Activated naive CD4-positive, alpha-beta T cell (primary cell): ENCODE measurements around the gene GJC2.
"Not testable (repeated sequence)": the region's sequence is repeated elsewhere in the genome, so short reads cannot be mapped to it uniquely, and the experiment has no call there.

Experiments used
- DNase-seq, 4 experiments: peaks; one replicate each; lab custom pipeline; 2025; lab: John Stamatoyannopoulos, UW

The GJC2 gene

DNA sequence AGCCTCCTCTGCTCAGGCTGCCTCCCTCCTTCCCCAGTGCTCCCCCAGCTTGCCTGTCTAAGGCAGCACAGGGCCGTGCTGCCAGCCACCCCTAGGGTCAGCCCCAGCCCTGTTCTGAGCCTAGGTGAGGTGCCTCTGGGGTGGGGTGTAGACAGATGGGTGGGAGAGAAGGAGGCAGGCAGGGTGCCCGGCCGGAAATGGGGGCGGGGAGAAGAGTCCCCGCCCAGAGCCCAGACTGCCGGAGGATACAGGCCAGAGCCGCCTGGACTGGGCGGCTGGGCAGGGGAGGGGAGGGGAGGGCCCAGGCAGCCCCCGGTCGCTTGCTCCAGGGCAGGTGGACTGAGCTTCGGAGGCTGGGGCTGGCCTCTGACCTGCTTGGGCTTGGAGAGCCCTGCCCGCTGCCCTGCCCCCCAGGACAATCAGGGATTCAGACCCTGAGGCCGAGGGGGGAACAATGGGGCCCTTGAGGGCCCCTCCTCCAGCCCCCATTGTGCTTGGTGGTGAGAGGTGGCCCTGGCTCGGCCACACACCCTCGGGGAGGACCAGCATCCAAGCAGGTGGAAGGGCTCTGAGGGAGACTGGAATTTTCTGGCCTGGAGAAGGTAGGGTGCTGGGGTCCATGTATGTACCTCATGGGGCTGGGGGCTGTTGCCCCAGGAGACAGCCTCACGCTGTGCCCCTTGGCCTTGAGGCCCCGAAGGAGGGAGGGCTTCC, at the start of gene GJC2:
Gene GJC2 (plus strand): TSS at position 525 of the 714 bp plus-strand sequence. CDS start 7,829 bp downstream, outside the sequence.
- DNase-seq = no peak

- DNase-seq = no peak
Observed at GRCh38 chr1:228100822-228101613, 48.7 kb upstream of the GJC2 start.

GRCh38 chr1:228101614-228101993, 48.1 kb upstream of the GJC2 start:
- no peak for DNase-seq

- peak in 3 of 4 experiments; percentile 26 to 54 (median 45) for DNase-seq
Observed at GRCh38 chr1:228101994-228102790, 47.5 kb upstream of the GJC2 start.

- peak; percentile 71 to 92 (median 88) for DNase-seq
Observed at GRCh38 chr1:228102791-228103620, 46.7 kb upstream of the GJC2 start, which contains the start of gene C1orf35. TSS of gene C1orf35 (minus strand) at chr1:228103325. CDS start at chr1:228103227, 98 bp downstream.

- no peak for DNase-seq
Observed at GRCh38 chr1:228104526-228105269, 45.0 kb upstream of the GJC2 start.

GRCh38 chr1:228105270-228105995, 44.3 kb upstream of the GJC2 start:
- no peak for DNase-seq

DNA sequence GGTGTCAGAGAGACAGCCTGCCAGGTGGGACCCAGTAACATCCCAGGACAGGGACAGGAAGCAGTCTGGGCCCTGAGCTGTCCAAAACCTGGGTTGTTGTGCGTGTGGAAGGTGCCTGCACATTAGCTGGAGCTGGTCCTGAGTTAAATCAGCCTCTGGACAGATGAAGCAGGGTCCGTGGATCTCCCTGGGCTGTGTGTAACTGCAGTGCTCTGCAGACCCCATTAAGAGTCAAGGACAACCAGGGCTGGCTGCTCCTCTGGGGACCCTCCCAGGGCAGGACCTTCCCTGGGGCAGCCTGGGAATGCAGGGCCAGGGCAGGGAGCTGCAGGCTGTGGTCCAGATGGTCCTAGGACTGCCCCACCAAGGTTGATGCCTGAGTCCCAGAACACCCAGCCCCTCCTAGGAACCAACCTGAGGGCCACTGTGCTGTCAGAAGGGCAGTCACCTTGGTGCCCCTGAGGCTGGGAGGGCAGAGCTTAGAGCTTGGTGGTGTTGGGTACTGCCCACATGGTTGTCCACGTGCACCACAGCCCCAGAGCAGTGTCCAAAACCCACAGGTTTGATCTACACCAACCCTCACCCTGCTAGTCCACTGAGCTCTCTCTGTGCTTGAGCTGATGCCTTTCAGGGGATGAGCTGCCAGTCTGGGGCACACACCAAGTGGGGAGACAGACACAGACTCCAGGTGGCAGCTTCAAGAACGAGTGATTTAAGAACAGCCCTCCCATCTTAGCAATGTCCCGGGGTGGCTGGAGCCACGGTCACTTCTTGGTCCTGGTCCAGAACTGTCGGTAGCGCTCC, 43.5 kb upstream of the GJC2 start:
- no peak for DNase-seq

GRCh38 chr1:228106800-228107054, 43.0 kb upstream of the GJC2 start:
- no peak for DNase-seq

- DNase-seq = no peak
Observed at GRCh38 chr1:228107636-228108035, 42.1 kb upstream of the GJC2 start.

- DNase-seq = no peak
Observed at GRCh38 chr1:228108055-228108690, 41.6 kb upstream of the GJC2 start.

DNA sequence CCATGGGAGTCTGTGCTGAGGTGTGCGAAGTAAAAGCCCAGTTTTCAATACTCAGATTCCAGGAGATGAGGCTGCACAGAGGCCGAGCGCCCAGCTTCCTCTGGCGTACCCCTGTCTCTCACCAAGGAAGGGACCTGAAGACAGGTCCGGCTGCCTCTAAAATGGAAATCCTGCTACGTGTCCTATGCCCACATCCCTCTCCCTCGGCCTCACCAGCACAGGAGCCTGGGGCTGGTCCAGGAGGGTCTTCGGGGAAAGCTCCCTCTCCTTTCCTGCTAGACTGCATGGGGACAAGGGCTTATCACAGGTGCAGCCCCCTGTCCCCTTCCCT, 41.0 kb upstream of the GJC2 start:
- no peak for DNase-seq

- peak; percentile 97 to 99 (median 98) for DNase-seq
Observed at GRCh38 chr1:228109073-228109961, 40.4 kb upstream of the GJC2 start, which contains the start of gene MRPL55. TSS of gene MRPL55 (minus strand) at chr1:228109299. CDS start at chr1:228108260, 1,039 bp downstream.

- DNase-seq = no peak
Observed at GRCh38 chr1:228109962-228110488, 39.7 kb upstream of the GJC2 start.

DNA sequence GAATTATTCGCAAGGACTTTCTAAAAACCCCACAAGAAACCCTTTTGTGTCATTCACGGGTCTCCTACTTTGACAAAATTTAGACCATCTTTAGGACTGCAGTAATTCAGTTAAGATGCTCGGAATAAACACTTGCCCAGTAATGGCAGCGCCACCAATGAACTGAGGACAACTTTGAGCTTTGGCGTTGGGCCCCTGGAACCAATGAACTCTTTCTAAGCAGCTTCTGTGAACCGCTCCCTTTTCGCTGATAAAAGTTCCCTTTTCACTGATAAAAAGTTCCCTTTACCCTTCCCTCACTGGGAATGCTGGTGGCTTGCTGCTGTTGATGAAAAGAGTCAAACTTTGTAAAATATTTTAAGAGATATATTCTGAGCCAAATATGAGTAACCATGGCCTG, 39.2 kb upstream of the GJC2 start:
- no peak for DNase-seq

DNA sequence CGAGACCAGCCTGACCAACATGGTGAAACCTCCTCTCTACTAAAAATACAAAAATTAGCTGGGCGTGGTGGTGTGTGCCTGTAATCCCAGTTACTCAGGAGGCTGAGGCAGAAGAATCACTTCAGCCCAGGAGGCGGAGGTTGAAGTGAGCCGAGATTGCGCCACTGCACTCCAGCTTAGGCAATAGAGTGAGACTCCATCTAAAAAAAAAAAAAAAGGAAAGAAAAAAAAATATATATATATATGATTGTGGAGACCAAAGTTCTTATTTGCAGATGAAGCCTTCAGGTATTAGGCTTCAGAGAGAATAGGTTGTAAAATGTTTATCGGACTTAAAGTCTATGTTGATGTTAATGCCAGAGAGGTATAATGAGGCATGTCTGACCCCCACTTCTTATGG, 38.4 kb upstream of the GJC2 start:
- not testable (repeated sequence) for DNase-seq

DNA sequence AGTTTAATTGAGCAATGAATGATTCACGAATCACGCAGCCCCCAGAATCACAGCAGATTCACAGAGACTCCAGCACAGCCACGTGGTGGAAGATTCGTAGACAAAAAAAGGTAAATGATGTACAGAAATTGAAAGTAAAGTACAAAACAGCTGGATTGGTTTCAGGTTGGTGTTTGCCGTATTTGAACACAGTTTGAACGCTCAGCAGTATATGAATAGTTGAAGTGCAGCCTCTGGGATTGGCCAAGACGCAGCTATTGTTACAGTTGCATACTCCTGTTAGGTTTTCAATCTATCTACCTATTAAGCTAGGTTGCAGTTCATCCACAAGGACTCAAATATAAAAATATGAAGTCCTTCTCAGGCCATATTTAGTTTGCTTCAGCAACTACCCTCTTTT, 37.6 kb upstream of the GJC2 start:
- DNase-seq = no peak

GRCh38 chr1:228112617-228113016, 37.1 kb upstream of the GJC2 start:
- DNase-seq = no peak
